Measurements from ENCODE around the gene FOXE1.

The FOXE1 gene

GRCh38 chr9:97848215-97848479, 4.9 kb upstream of the FOXE1 start:
- H3K4me3 ChIP-seq, result peak overlapping the region in 1 of 2 donors; percentile 18
- no peak for DNase-seq
- H3K27ac ChIP-seq, result no peak overlapping the region
- H3K27me3 ChIP-seq, result peaks cover 3 to 81% of the 10 kb centered on the region in 2 donors
- no peaks in the 10 kb centered on the region for H3K36me3 ChIP-seq
- no peaks in the 10 kb centered on the region for H3K9me3 ChIP-seq
- intact Hi-C loops (cut with DNase I; ENCODE audit: low total_unique reads), result no loop called here
- no peak for TF ChIP-seq CTCF (IDR thresholded peaks at IDR 0.05)
- H3K4me1 ChIP-seq, result peaks cover 0 to 37% (median 24%) of the 10 kb centered on the region in 4 donors

DNA sequence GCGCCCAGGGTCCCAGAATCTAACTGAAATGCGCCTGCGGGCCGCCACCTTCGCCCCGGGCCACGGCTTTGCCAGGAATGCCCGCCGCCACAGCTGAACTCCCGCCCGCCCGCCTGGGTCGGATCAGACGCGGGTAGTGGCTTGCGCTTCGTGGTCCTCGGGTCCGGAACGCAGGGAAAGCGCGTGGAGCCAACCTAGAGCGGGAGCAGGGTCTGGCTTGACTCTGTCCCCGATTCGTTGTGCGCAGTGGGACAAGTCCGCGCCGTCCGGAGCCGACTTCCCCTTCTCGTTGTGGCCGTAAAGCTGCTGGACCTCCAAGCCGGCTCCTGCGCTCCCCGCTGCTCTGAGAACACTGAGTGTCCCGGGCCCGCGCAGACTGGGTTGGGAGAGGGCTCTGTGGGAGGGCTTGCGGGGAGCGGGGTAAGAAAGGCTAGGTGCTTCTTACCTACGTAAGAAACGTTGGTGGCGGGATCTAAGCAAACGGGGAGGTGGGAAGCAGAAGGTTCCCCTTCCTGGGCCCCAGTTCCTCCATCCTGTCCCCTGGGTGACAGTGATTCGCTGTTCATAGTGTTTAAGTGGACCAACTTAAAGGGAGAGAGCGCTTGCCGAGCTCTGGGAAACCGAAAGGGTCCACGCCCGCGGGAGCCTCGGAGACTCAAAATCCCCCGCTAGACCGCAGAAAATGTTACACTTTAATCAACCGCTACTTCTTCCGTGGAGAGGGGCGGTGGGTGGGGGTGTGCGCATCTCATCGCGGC, 4.4 kb upstream of the FOXE1 start:
- H3K27me3 ChIP-seq, result peaks cover 3 to 82% of the 10 kb centered on the region in 2 donors
- DNase-seq, result peak in 1 of 2 donors; percentile 43
- no peaks in the 10 kb centered on the region for H3K9me3 ChIP-seq
- no peaks in the 10 kb centered on the region for H3K36me3 ChIP-seq
- H3K27ac ChIP-seq, result no peak overlapping the region
- TF ChIP-seq CTCF (IDR thresholded peaks at IDR 0.05), result no peak
- H3K4me3 ChIP-seq, result peak overlapping the region in 1 of 2 donors; percentile 18
- intact Hi-C loops (cut with DNase I; ENCODE audit: low total_unique reads), result no loop called here
- peaks cover 0 to 42% (median 29%) of the 10 kb centered on the region in 4 donors for H3K4me1 ChIP-seq

- H3K4me1 ChIP-seq, result peaks cover 0 to 54% (median 36%) of the 10 kb centered on the region in 4 donors
- H3K4me3 ChIP-seq, result no peak overlapping the region
- peaks cover 3 to 91% of the 10 kb centered on the region in 2 donors for H3K27me3 ChIP-seq
- H3K9me3 ChIP-seq, result no peaks in the 10 kb centered on the region
- H3K27ac ChIP-seq, result no peak overlapping the region
- no peak for DNase-seq
- intact Hi-C loops (cut with DNase I; ENCODE audit: low total_unique reads), result no loop called here
- H3K36me3 ChIP-seq, result no peaks in the 10 kb centered on the region
- no peak for TF ChIP-seq CTCF (IDR thresholded peaks at IDR 0.05)
These were observed 3.0 kb upstream of the FOXE1 start for GRCh38 chr9:97849980-97850379.

DNA sequence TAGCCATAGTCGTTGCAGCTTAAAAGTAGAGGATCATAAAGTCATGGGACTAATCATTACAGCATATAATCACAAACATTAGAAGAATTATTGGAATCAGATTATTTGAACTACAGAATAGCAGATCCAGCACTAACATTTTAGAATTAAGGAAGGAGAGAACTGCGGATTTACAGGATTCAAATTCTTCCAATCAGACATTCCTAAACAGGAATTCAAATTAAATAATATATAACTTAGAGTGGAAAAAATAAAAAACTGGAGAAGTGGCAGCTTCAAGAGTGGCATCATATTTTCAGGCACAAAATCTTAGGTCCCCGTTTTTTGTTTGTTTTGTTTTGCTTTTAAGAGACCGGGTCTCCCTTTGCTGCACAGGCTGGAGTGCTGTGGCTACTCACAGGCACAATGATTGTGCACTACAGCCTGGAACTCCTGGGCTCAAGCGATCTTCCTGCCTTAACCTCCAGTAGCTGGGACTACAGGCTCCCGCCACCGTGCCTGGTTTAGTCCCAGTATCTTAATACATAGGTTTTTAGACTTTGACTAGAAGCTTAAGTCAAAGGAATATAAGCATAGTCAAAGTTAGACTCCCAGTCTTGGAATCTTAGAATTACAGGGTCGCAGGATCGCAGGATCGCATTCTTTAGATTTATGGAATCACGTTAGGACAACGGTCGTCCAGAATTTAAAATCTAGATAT, 2.1 kb upstream of the FOXE1 start:
- intact Hi-C loops (cut with DNase I; ENCODE audit: low total_unique reads), result no loop called here
- Histone ChIP-seq H3K27me3 (peaks cover 3 to 100% of the 10 kb centered on the region in 2 donors), H3K4me1 (peaks cover 0 to 54% (median 36%) of the 10 kb centered on the region in 4 donors), H3K27ac (no peak overlapping the region), H3K36me3 (no peaks in the 10 kb centered on the region), H3K4me3 (no peak overlapping the region), H3K9me3 (no peaks in the 10 kb centered on the region)
- TF ChIP-seq CTCF (IDR thresholded peaks at IDR 0.05), result no peak
- no peak for DNase-seq

- intact Hi-C loops (cut with DNase I; ENCODE audit: low total_unique reads), result no loop called here
- TF ChIP-seq CTCF (IDR thresholded peaks at IDR 0.05), result no peak
- no peak for DNase-seq
- Histone ChIP-seq H3K9me3 (no peaks in the 10 kb centered on the region), H3K36me3 (no peaks in the 10 kb centered on the region), H3K4me1 (peaks cover 0 to 54% (median 36%) of the 10 kb centered on the region in 4 donors), H3K4me3 (no peak overlapping the region), H3K27ac (no peak overlapping the region), H3K27me3 (peaks cover 3 to 100% of the 10 kb centered on the region in 2 donors)
These were observed 1.6 kb upstream of the FOXE1 start for GRCh38 chr9:97851446-97851883.

Measured in tibial artery (tissue), 4 donors.